Mucosa of descending colon (tissue), 3 donors: ENCODE data around the gene FRMD3. TPM values are rescaled to one million over a fixed set of nuclear protein-coding genes. Genes with fewer than 3 reads are reported as not detected.

Experiments
- ATAC-seq: fragments of 200-7000 bp; cut with Tn5 transposase; one replicate; pipeline ENCODE4 v1.9.1; 2020; ENCODE audit warnings: mild to moderate bottlenecking, moderate library complexity
- DNase-seq, 3 donors: peaks; one replicate each; pipeline ENCODE4 v3.0.0-alpha.2; 2020
- H3K36me3 ChIP-seq: fragments of 200-600 bp; one replicate; pipeline ENCODE4 v1.8.0; 2021; ENCODE audit warnings: low read depth, mild to moderate bottlenecking
- H3K4me1 ChIP-seq: fragments of 200-600 bp; one replicate; pipeline ENCODE4 v1.8.0; 2021; ENCODE audit warnings: low read depth, mild to moderate bottlenecking
- H3K4me3 ChIP-seq: fragments of 200-600 bp; one replicate; pipeline ENCODE4 v1.8.0; 2021; ENCODE audit warnings: mild to moderate bottlenecking
- H3K9me3 ChIP-seq: fragments of 200-600 bp; one replicate; pipeline ENCODE4 v1.8.0; 2021; ENCODE audit warnings: mild to moderate bottlenecking
- intact Hi-C, 2 donors: fragments of 100-400 bp; cut with DNase I in 1 of 2; cut with micrococcal nuclease in 1 of 2; formaldehyde crosslinking; loops; one replicate each; pipeline versions ENCODE4 v1.11.0 to v1.11.1; 2022; cut with DNase I, micrococcal nuclease
- total RNA-seq, 3 donors: library from RNA; stranded (reverse); fragmentation: NEBNext Ultra II Directional in 2 of 3; extraction: Animal tissue kit (Norgen Biotek cat#: 25700) in 2 of 3; gene quantifications; one replicate each; pipeline versions ENCODE4 v1.2.1 to v1.2.4, GENCODE V29; 2021 to 2023
- TF ChIP-seq, protein P1 (sequence below): fragments of 200-600 bp; IDR thresholded peaks from one replicate; pipeline ENCODE4 v1.8.0; 2022; ENCODE audit warnings: antibody characterized with exemption, mild to moderate bottlenecking
- donor health status: DM: no; HTN: no; CAD: no; lungs with moderate emphysema.
- donor health status: DM: no; HTN: no; CAD: no.
- donor health status: DM: no; HTN: yes; CAD: no.

FRMD3 gene
- total RNA-seq, 3 donors from 2014 or later, result 12.2 to 27.4 (median 25.0) TPM

DNA sequence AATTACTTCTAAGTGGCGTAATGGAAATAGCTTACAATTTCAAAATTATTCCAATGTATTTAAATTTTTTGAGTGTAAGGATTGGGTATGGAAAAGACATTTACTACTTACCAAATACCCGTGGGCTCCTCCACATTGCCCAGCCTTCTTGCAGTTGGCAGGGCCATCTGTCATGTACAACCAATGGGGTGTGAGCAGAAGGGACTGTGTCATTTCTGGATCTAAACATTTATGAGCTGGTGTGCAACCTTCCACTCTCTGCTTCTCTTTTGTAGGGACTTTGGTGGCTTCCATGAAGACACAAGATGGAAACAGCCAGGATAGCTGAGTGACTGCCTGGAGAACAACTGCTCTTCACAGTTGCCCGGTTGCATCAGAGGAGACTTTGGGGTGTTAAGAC lies 40.8 kb downstream of the FRMD3 start:
- TF ChIP-seq, protein P1, sequence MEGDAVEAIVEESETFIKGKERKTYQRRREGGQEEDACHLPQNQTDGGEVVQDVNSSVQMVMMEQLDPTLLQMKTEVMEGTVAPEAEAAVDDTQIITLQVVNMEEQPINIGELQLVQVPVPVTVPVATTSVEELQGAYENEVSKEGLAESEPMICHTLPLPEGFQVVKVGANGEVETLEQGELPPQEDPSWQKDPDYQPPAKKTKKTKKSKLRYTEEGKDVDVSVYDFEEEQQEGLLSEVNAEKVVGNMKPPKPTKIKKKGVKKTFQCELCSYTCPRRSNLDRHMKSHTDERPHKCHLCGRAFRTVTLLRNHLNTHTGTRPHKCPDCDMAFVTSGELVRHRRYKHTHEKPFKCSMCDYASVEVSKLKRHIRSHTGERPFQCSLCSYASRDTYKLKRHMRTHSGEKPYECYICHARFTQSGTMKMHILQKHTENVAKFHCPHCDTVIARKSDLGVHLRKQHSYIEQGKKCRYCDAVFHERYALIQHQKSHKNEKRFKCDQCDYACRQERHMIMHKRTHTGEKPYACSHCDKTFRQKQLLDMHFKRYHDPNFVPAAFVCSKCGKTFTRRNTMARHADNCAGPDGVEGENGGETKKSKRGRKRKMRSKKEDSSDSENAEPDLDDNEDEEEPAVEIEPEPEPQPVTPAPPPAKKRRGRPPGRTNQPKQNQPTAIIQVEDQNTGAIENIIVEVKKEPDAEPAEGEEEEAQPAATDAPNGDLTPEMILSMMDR, result no peak
- DNase-seq, result no peak
- Histone ChIP-seq H3K4me1 (no peaks in the 10 kb centered on the region), H3K36me3 (no peaks in the 10 kb centered on the region), H3K9me3 (no peaks in the 10 kb centered on the region), H3K4me3 (no peak overlapping the region)
- no peak for ATAC-seq
- intact Hi-C loops, result no loop called here

DNA sequence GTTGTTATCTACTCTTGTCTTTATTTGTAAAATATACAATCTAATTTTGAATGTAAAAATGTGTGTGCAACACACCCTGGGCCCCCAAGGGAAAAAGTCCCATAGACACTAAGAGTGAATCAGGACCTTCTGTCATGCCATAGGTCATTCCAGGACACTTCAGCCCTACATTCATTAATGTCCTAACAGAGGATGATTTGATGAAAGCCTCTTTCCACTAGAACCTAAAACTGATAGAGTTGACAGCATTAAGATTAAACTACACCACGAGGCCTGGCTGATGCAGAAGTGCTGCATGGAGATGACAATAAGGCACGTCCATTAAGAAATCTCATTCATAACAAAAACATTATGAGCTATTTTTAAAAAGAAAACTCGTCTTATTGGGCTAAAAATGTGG lies 46.2 kb downstream of the FRMD3 start:
- no peaks in the 10 kb centered on the region for H3K9me3 ChIP-seq
- no peak for DNase-seq
- no peaks in the 10 kb centered on the region for H3K4me1 ChIP-seq
- no peaks in the 10 kb centered on the region for H3K36me3 ChIP-seq
- ATAC-seq, result no peak
- intact Hi-C loops, result no loop called here
- no peak overlapping the region for H3K4me3 ChIP-seq
- TF ChIP-seq, protein P1, result no peak

DNA sequence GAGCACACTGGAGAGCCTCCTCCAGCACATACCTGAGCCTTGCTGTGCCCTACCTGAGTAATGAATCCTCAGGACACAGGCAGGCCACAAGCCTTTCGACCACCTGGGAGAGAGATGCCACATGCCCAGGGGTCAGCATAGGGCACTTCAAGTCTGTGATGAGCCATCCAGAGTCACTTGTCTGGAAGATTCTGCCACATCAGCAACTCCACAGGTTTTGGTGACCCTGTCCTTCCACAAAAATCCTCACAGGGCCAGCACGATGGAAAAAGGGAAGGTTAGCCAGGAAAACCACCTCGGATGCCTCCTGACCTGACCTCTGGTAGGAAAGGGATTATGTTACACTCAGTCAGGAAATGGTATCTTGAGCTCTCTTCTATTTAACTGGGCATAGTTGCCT lies 46.8 kb downstream of the FRMD3 start:
- intact Hi-C loops, result no loop called here
- H3K4me1 ChIP-seq, result no peaks in the 10 kb centered on the region

DNA sequence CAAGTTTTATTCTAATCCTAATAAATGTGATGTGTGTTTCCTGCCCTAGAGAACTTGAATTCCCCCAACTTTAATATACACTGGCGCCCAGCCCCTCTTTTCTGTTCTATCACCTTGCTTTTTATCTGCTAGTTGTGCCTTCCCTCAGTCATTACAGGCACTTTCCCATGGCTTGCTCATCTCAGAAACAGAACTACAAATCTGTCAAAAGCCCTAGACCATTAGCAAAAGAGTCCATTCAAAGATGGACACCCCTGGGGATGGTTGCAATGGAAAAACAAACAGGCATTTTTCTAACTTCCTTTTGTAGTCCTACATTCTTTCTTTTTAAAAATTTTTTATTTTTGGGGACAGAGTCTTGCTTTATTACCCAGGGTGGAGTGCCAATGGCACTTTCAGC lies 48.2 kb downstream of the FRMD3 start:
- TF ChIP-seq, protein P1, result no peak
- H3K4me1 ChIP-seq, result no peaks in the 10 kb centered on the region
- no peak overlapping the region for H3K4me3 ChIP-seq
- no peaks in the 10 kb centered on the region for H3K36me3 ChIP-seq
- DNase-seq (no peak), ATAC-seq (no peak)
- H3K9me3 ChIP-seq, result no peaks in the 10 kb centered on the region
- intact Hi-C loops, result no loop called here

More for the DNA sequence above, 46.8 kb downstream of the FRMD3 start:
- no peaks in the 10 kb centered on the region for H3K36me3 ChIP-seq
- no peak for DNase-seq
- TF ChIP-seq, protein P1, result no peak
- no peak for ATAC-seq
- H3K9me3 ChIP-seq, result no peaks in the 10 kb centered on the region
- no peak overlapping the region for H3K4me3 ChIP-seq

DNA sequence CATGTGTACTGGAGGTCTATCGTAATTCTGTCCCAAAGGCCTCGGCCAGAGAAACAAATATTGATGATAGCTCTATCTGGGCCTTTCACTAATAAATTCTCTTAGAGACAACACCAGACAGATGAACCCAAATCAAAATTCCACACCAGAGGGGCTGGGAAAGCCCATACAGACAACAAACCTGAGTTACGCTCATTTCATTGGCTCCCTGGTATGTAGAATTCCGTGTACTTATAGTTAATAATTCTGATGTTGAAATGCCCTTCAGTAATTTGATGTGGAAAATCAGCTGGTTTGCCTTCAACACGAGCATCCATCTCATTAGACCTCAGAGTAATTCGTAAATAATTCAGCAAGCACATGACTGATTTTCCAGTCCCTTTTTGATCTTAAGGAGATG lies 53.2 kb downstream of the FRMD3 start:
- intact Hi-C loops, result no loop called here
- Histone ChIP-seq H3K4me1 (no peaks in the 10 kb centered on the region), H3K9me3 (peaks cover 2% of the 10 kb centered on the region), H3K36me3 (no peaks in the 10 kb centered on the region), H3K4me3 (no peak overlapping the region)
- TF ChIP-seq, protein P1, result no peak
- no peak for DNase-seq
- ATAC-seq, result no peak

DNA sequence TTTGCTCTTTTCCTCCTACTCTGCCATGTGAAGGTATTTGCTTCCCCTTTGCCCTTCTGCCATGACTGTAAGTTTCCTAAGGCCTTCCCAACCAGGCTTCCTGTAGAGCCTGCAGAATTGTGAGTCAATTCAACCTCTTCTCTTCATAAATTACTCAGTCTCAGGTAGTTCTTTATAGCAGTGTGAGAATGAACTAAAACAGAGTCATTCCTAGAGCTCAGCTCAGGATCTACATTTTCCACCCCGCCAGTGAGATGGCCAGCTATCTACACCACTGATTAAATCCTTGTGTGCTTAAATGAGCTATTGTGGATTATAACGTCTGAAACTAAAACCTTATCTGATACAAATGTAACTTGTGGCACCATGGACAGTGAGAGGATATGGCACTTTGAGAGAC lies 55.0 kb downstream of the FRMD3 start:
- H3K4me1 ChIP-seq, result no peaks in the 10 kb centered on the region
- ATAC-seq, result no peak
- no peak overlapping the region for H3K4me3 ChIP-seq
- TF ChIP-seq, protein P1, result no peak
- intact Hi-C loops, result no loop called here
- H3K36me3 ChIP-seq, result no peaks in the 10 kb centered on the region
- H3K9me3 ChIP-seq, result peaks cover 6% of the 10 kb centered on the region
- DNase-seq, result no peak
